B cell (primary cell): ENCODE data around the gene NME2. TPM values are rescaled to one million over a fixed set of nuclear protein-coding genes. Genes with fewer than 3 reads are reported as not detected.

ENCODE experiments used
- ATAC-seq: fragments of 200-7000 bp; cut with Tn5 transposase; one replicate; pipeline ENCODE4 v1.10.0; 2021; ENCODE audit warnings: low read depth, mild to moderate bottlenecking, moderate number of reproducible peaks, moderate library complexity
- CTCF ChIA-PET: fragments of 350-600 bp; sonication (Branson Sonifier 250); formaldehyde crosslinking; loops from one replicate; lab custom pipeline; 2021; ENCODE audit warnings: antibody characterized with exemption, inconsistent platforms; lab: Charles Lee
- POLR2A ChIA-PET: fragments of 350-600 bp; sonication (Branson Sonifier 250); formaldehyde crosslinking; loops from one replicate; lab custom pipeline; 2021; ENCODE audit warnings: antibody characterized with exemption; lab: Charles Lee
- DNase-seq: peaks from one replicate; pipeline ENCODE4 v3.0.0; 2013
- H2AFZ ChIP-seq: 2 replicates; pipeline ENCODE4 v1.6.1; 2012; ENCODE audit warnings: mild to moderate bottlenecking, low read depth, low read length; ENCODE audit not compliant: insufficient read depth, poor library complexity, severe bottlenecking
- H3K27ac ChIP-seq, 2 donors: 1 replicate in 1 of 2; 2 replicates in 1 of 2; pipeline ENCODE4 v1.5.1; 2012 to 2013; ENCODE audit warnings: low read length in 2 of 2, mild to moderate bottlenecking in 2 of 2, moderate library complexity in 1 of 2
- H3K27me3 ChIP-seq, 4 experiments: fragments of 200-600 bp in 1 of 4; sonication (generic) in 1 of 4; replicated peaks in 1 of 4; 1 replicate in 2 of 4; 2 replicates in 2 of 4; pipeline versions ENCODE4 v1.6.1 to v1.7.0; 2013 to 2016; ENCODE audit warnings: low read length in 3 of 4, mild to moderate bottlenecking in 2 of 4, mixed read lengths in 1 of 4, moderate library complexity in 1 of 4; ENCODE audit not compliant: insufficient read depth in 4 of 4, control insufficient read depth in 3 of 4; ENCODE audit errors: control extremely low read depth in 1 of 4
- H3K36me3 ChIP-seq, 2 experiments: replicated peaks in 1 of 2; 1 replicate in 1 of 2; 2 replicates in 1 of 2; pipeline versions ENCODE4 v1.6.1 to v1.7.1; 2013; ENCODE audit warnings: low read length in 1 of 2; ENCODE audit not compliant: insufficient read depth in 2 of 2, control insufficient read depth in 1 of 2; ENCODE audit errors: control extremely low read depth in 1 of 2, extremely low read depth in 1 of 2
- H3K4me1 ChIP-seq, 2 donors: fragments of 200-600 bp in 1 of 2; sonication (generic) in 1 of 2; 1 replicate in 1 of 2; 2 replicates in 1 of 2; pipeline versions ENCODE4 v1.5.1 to v1.6.1; 2013 to 2017; ENCODE audit warnings: low read length in 2 of 2; ENCODE audit not compliant: control insufficient read depth in 2 of 2, insufficient read depth in 2 of 2
- H3K4me2 ChIP-seq: replicated peaks from 2 replicates; pipeline ENCODE3; 2012; ENCODE audit warnings: mild to moderate bottlenecking, low read depth, low read length; ENCODE audit not compliant: poor library complexity, severe bottlenecking
- H3K4me3 ChIP-seq, 5 experiments: fragments of 200-600 bp in 1 of 5; sonication (generic) in 1 of 5; 1 replicate in 3 of 5; 2 replicates in 2 of 5; pipeline versions ENCODE4 v1.5.1 to v1.7.0; 2011 to 2016; ENCODE audit warnings: low read length in 4 of 5, mild to moderate bottlenecking in 4 of 5, low read depth in 2 of 5, control low read depth in 1 of 5, moderate library complexity in 1 of 5; ENCODE audit not compliant: insufficient read depth in 1 of 5; ENCODE audit errors: control extremely low read depth in 1 of 5, extremely low read depth in 1 of 5
- H3K79me2 ChIP-seq: fragments of 200-600 bp; sonication (generic); one replicate; pipeline ENCODE4 v1.6.0; 2016; ENCODE audit warnings: low read length; ENCODE audit not compliant: control insufficient read depth, insufficient read depth
- H3K9ac ChIP-seq: fragments of 200-600 bp; sonication (generic); 2 replicates; pipeline ENCODE4 v1.6.1; 2017; ENCODE audit warnings: mild to moderate bottlenecking, low read length, moderate library complexity
- H3K9me3 ChIP-seq, 3 donors: one replicate each; pipeline versions ENCODE4 v1.6.1 to v1.7.1; 2013; ENCODE audit warnings: low read length in 2 of 3; ENCODE audit not compliant: control insufficient read depth in 2 of 3, insufficient read depth in 1 of 3; ENCODE audit errors: control extremely low read depth in 1 of 3
- H4K20me1 ChIP-seq: 2 replicates; pipeline ENCODE4 v1.6.0; 2012; ENCODE audit warnings: mild to moderate bottlenecking, low read length; ENCODE audit not compliant: insufficient read depth, control insufficient read depth, poor library complexity, severe bottlenecking
- H3K27ac Mint-ChIP-seq: one replicate; pipeline ENCODE4 v1.8.0; 2021; ENCODE audit warnings: mixed read lengths
- H3K27me3 Mint-ChIP-seq: one replicate; pipeline ENCODE4 v1.8.0; 2021; ENCODE audit warnings: mixed read lengths
- H3K4me1 Mint-ChIP-seq: one replicate; pipeline ENCODE4 v1.8.0; 2021; ENCODE audit warnings: mixed read lengths
- H3K4me3 Mint-ChIP-seq: one replicate; pipeline ENCODE4 v1.8.0; 2021; ENCODE audit warnings: mixed read lengths
- H3K9me3 Mint-ChIP-seq: one replicate; pipeline ENCODE4 v1.8.0; 2022; ENCODE audit warnings: mixed read lengths; ENCODE audit not compliant: insufficient read depth
- CTCF ChIP-seq: fragments of 200-600 bp; IDR thresholded peaks from one replicate; pipeline ENCODE4 v1.8.0; 2022; ENCODE audit warnings: antibody characterized with exemption, mild to moderate bottlenecking
- EZH2 ChIP-seq: IDR thresholded peaks from 2 replicates; pipeline ENCODE4 v1.6.1; 2012; ENCODE audit warnings: borderline replicate concordance, low read depth, mild to moderate bottlenecking, moderate library complexity, low read length; ENCODE audit not compliant: insufficient read depth, poor library complexity, severe bottlenecking
- WGBS: methylation state at CpG from one replicate; pipeline ENCODE4 v1.1.5; 2013; ENCODE audit warnings: missing lambda C conversion rate; ENCODE audit not compliant: insufficient coverage; 5-methylcytosine and 5-hydroxymethylcytosine counted together
- intact Hi-C: fragments of 100-400 bp; cut with micrococcal nuclease; formaldehyde crosslinking; loops from one replicate; pipeline ENCODE4 v1.10.0; 2022
- polyA plus RNA-seq: library from polyadenylated mRNA; depleted of rRNA; stranded (reverse); fragments of >200 nt; gene quantifications from 2 replicates; pipeline ENCODE4 v1.2.3, GENCODE V29; 2012
- total RNA-seq, 2 donors: library from RNA; stranded (reverse); fragments of 120-200 nt in 1 of 2; gene quantifications; 1 replicate in 1 of 2; 2 replicates in 1 of 2; pipeline versions ENCODE4 v1.2.3 to v1.2.4, GENCODE V29; 2013 to 2022

NME2 gene
- total and polyA plus RNA-seq, 2 donors (not counting 1 experiment from before 2014, with no cell fraction given): 154 to 166 TPM

DNA sequence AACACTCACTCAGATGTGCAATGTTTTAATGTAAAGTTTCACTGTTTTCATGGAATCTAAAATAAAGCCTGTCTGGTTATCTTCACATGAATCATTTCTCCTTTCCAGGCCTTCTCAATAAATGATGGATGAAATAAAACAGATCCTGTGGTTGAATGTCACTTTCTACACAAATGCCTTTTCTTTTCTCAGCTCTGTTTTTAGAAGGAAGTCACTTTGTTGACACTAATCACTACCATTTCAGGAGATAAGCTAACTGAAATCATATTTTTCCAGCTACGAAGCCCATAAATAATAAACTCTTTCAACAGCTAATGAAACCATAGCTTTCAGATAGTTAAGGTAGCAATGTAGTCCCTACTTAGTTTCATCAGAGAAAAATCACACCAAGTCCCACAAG lies 17.9 kb downstream of the NME2 start:
- Histone ChIP-seq H3K4me3 (no peak overlapping the region), H3K4me2 (no peak overlapping the region), H3K79me2 (no peaks in the 10 kb centered on the region), H3K4me1 (no peaks in the 10 kb centered on the region), H3K36me3 (peaks cover 6 to 35% of the 10 kb centered on the region in 2 experiments), H4K20me1 (no peaks in the 10 kb centered on the region), H3K27ac (no peak overlapping the region), H3K27me3 (no peaks in the 10 kb centered on the region), H2AFZ (no peak overlapping the region), H3K9ac (no peak overlapping the region), H3K9me3 (no peaks in the 10 kb centered on the region)
- CTCF ChIA-PET: interaction anchor here (1.0 kb wide), 1 partner anchor 13 kb away, joined by 3 read pairs; no protein-coding TSS in a partner anchor
- Mint-ChIP-seq H3K4me3 (no peak overlapping the region), H3K27ac (no peak overlapping the region), H3K9me3 (no peaks in the 10 kb centered on the region), H3K27me3 (no peaks in the 10 kb centered on the region), H3K4me1 (no peaks in the 10 kb centered on the region)
- no peak for TF ChIP-seq CTCF
- no peak for TF ChIP-seq EZH2
- intact Hi-C loops: no loop called here
- no CpG with 5 or more reads among the region's 1 CpG for WGBS
- DNase-seq (no peak), ATAC-seq (no peak)
- POLR2A ChIA-PET: no interaction called here

DNA sequence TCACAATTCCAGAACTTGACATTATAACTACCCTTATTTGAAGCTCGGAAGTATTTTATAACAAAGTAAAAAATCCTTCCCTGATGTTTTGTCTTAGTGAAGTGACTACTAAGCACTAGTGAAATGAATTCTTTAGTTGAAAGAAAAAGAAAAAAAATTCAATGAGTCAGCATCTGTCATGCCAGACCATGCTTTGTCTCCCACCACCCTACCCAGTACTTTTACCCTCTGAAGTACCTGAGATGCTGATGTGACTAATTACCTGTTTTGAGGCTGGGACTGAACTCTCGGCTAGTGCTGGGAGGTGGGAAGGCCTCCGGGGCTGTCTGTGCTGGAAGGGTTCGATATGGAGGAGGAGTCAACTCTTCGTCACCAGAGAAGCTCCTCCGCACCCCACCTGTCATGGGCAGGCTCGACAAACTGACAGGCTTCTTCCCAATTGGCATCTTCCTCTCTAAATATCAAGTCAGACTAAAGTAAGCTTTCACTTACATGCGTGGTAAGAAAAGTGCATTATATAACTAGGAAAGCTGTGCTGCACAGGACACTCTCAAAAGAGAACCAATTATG lies 19.6 kb downstream of the NME2 start:
- no peak overlapping the region for H3K4me3 Mint-ChIP-seq
- ChIA-PET POLR2A (no interaction called here), CTCF (interaction anchor here (1.3 to 1.7 kb wide), 2 partner anchors 8 to 9 kb away, joined by 3 to 4 read pairs; no protein-coding TSS in a partner anchor)
- no peak overlapping the region for H3K27ac ChIP-seq
- intact Hi-C loops: no loop called here
- no peak overlapping the region for H2AFZ ChIP-seq
- no peak overlapping the region for H3K4me2 ChIP-seq
- H3K27me3 ChIP-seq: no peaks in the 10 kb centered on the region
- H3K4me1 ChIP-seq: no peaks in the 10 kb centered on the region
- H3K36me3 ChIP-seq: peaks cover 6 to 44% of the 10 kb centered on the region in 2 experiments
- no peak overlapping the region for H3K4me3 ChIP-seq
- H3K9me3 ChIP-seq: no peaks in the 10 kb centered on the region
- 100% methylated on average over 2 of the region's 8 CpGs for WGBS
- H3K27me3 Mint-ChIP-seq: no peaks in the 10 kb centered on the region
- H4K20me1 ChIP-seq: no peaks in the 10 kb centered on the region
- no peaks in the 10 kb centered on the region for H3K4me1 Mint-ChIP-seq
- no peak for DNase-seq
- no peak for TF ChIP-seq CTCF
- TF ChIP-seq EZH2: no peak
- ATAC-seq: no peak
- H3K9me3 Mint-ChIP-seq: no peaks in the 10 kb centered on the region
- no peaks in the 10 kb centered on the region for H3K79me2 ChIP-seq
- H3K9ac ChIP-seq: no peak overlapping the region
- H3K27ac Mint-ChIP-seq: no peak overlapping the region
